Right cardiac atrium (tissue), 5 donors: ENCODE measurements around the gene CELF3. TPM values are rescaled to one million over a fixed set of nuclear protein-coding genes. Genes with fewer than 3 reads are reported as not detected.

Source experiments
- ATAC-seq, 2 donors: fragments of 200-7000 bp; cut with Tn5 transposase; one replicate each; pipeline versions ENCODE4 v1.8.0 to v1.9.1; 2020; ENCODE audit warnings: moderate library complexity in 2 of 2, mild to moderate bottlenecking in 1 of 2
- DNase-seq, 3 donors: peaks; one replicate each; pipeline ENCODE4 v3.0.0-alpha.2; 2020
- H3K27ac ChIP-seq: one replicate; pipeline ENCODE4 v1.5.1; 2013; ENCODE audit warnings: mild to moderate bottlenecking, low read length, control low read depth, moderate library complexity
- H3K27me3 ChIP-seq: one replicate; pipeline ENCODE4 v1.6.1; 2013; ENCODE audit not compliant: control insufficient read depth, insufficient read depth
- H3K4me1 ChIP-seq: one replicate; pipeline ENCODE4 v1.6.1; 2013; ENCODE audit warnings: low read length; ENCODE audit not compliant: control insufficient read depth, insufficient read depth
- H3K4me3 ChIP-seq: one replicate; pipeline ENCODE4 v1.5.1; 2013; ENCODE audit warnings: low read length, control low read depth
- H3K9me3 ChIP-seq: one replicate; pipeline ENCODE4 v1.6.1; 2013; ENCODE audit warnings: low read length; ENCODE audit not compliant: control insufficient read depth
- WGBS: extraction: QIAGEN DNeasy Blood & Tissue Kit; methylation state at CpG from one replicate; pipeline ENCODE4 v1.1.7; 2013; 5-methylcytosine and 5-hydroxymethylcytosine counted together
- intact Hi-C, 4 donors: fragments of 100-400 bp; cut with DNase I; formaldehyde crosslinking; loops; one replicate each; pipeline versions ENCODE4 v1.11.0 to v1.14.0; 2022 to 2023
- polyA plus RNA-seq: library from polyadenylated mRNA; stranded (reverse); fragments of 200-250 nt; gene quantifications from one replicate; pipeline ENCODE4 v1.2.3, GENCODE V29; 2013
- total RNA-seq, 4 donors: library from RNA; stranded (reverse); fragmentation: NEBNext Ultra II Directional; extraction: Animal tissue kit (Norgen Biotek cat#: 25700); gene quantifications; one replicate each; pipeline ENCODE4 v1.2.1, GENCODE V29; 2021
- donor health status: healthy with polysubstance abuse.
- donor health status: DM: no; HTN: yes; CAD: no.
- donor health status: DM: no; HTN: no; CAD: no.
- donor health status: DM: no; HTN: yes; CAD: no; lungs with severe emphysema.
- donor health status: DM: yes; HTN: yes; CAD: no.

CELF3 gene
- total and polyA plus RNA-seq, 5 donors: 0.18 to 0.19 TPM; not detected in 3

GRCh38 chr1:151710187-151710840 lies 6.3 kb downstream of the CELF3 start:
- Histone ChIP-seq H3K27me3 (no peaks in the 10 kb centered on the region), H3K4me1 (no peaks in the 10 kb centered on the region), H3K27ac (no peak overlapping the region), H3K4me3 (no peak overlapping the region), H3K9me3 (no peaks in the 10 kb centered on the region)
- no peak for ATAC-seq
- peak in 2 of 3 donors; percentile 49 to 64 for DNase-seq
- WGBS: 36% methylated on average over 15 of the region's 15 CpGs
- intact Hi-C loops: no loop called here

- Histone ChIP-seq H3K9me3 (no peaks in the 10 kb centered on the region), H3K4me3 (no peak overlapping the region), H3K27ac (no peak overlapping the region), H3K27me3 (no peaks in the 10 kb centered on the region), H3K4me1 (no peaks in the 10 kb centered on the region)
- intact Hi-C loops: no loop called here
- DNase-seq (no peak), ATAC-seq (no peak)
- WGBS: 72% methylated on average over 15 of the region's 15 CpGs
Measured at GRCh38 chr1:151708891-151709290, 7.7 kb downstream of the CELF3 start.

- Histone ChIP-seq H3K27ac (no peak overlapping the region), H3K27me3 (no peaks in the 10 kb centered on the region), H3K4me1 (no peaks in the 10 kb centered on the region), H3K4me3 (no peak overlapping the region), H3K9me3 (no peaks in the 10 kb centered on the region)
- intact Hi-C loops: no loop called here
- 87% methylated on average over 15 of the region's 15 CpGs for WGBS
- DNase-seq: no peak
- no peak for ATAC-seq
Measured at GRCh38 chr1:151707541-151708065, 9.0 kb downstream of the CELF3 start.

GRCh38 chr1:151706464-151707415 lies 9.9 kb downstream of the CELF3 start:
- WGBS: 78% methylated on average over 21 of the region's 21 CpGs
- ATAC-seq: no peak

GRCh38 chr1:151705753-151706463 lies 10.7 kb downstream of the CELF3 start:
- H3K4me3 ChIP-seq: no peak overlapping the region
- H3K9me3 ChIP-seq: no peaks in the 10 kb centered on the region
- intact Hi-C loops: no loop called here
- H3K4me1 ChIP-seq: no peaks in the 10 kb centered on the region
- WGBS: 70% methylated on average over 11 of the region's 11 CpGs
- no peak for ATAC-seq
- no peaks in the 10 kb centered on the region for H3K27me3 ChIP-seq
- H3K27ac ChIP-seq: no peak overlapping the region
- no peak for DNase-seq

More at GRCh38 chr1:151706464-151707415, 9.9 kb downstream of the CELF3 start:
- no peak overlapping the region for H3K27ac ChIP-seq
- intact Hi-C loops: no loop called here
- H3K4me3 ChIP-seq: no peak overlapping the region
- no peak for DNase-seq
- no peaks in the 10 kb centered on the region for H3K9me3 ChIP-seq
- no peaks in the 10 kb centered on the region for H3K4me1 ChIP-seq
- no peaks in the 10 kb centered on the region for H3K27me3 ChIP-seq

- intact Hi-C loops: no loop called here
- 82% methylated on average over 7 of the region's 7 CpGs for WGBS
- Histone ChIP-seq H3K4me1 (no peaks in the 10 kb centered on the region), H3K27me3 (no peaks in the 10 kb centered on the region), H3K9me3 (no peaks in the 10 kb centered on the region), H3K4me3 (no peak overlapping the region), H3K27ac (no peak overlapping the region)
- DNase-seq (no peak), ATAC-seq (no peak)
Measured at GRCh38 chr1:151705146-151705545, 11.5 kb downstream of the CELF3 start.

GRCh38 chr1:151704246-151704645 lies 12.4 kb downstream of the CELF3 start:
- DNase-seq (no peak), ATAC-seq (no peak)
- no peaks in the 10 kb centered on the region for H3K27me3 ChIP-seq
- intact Hi-C loops: no loop called here
- no peaks in the 10 kb centered on the region for H3K9me3 ChIP-seq
- H3K27ac ChIP-seq: no peak overlapping the region
- H3K4me1 ChIP-seq: no peaks in the 10 kb centered on the region
- 84% methylated on average over 4 of the region's 4 CpGs for WGBS
- H3K4me3 ChIP-seq: no peak overlapping the region

GRCh38 chr1:151703813-151704212 lies 12.8 kb downstream of the CELF3 start:
- intact Hi-C loops: no loop called here
- Histone ChIP-seq H3K9me3 (no peaks in the 10 kb centered on the region), H3K4me1 (no peaks in the 10 kb centered on the region), H3K4me3 (no peak overlapping the region), H3K27ac (no peak overlapping the region), H3K27me3 (no peaks in the 10 kb centered on the region)
- 66% methylated on average over 17 of the region's 17 CpGs for WGBS
- ATAC-seq (no peak), DNase-seq (no peak)

GRCh38 chr1:151702936-151703335 lies 13.7 kb downstream of the CELF3 start:
- H3K9me3 ChIP-seq: no peaks in the 10 kb centered on the region
- ATAC-seq (no peak), DNase-seq (no peak)
- WGBS: 33% methylated on average over 8 of the region's 8 CpGs
- no peaks in the 10 kb centered on the region for H3K4me1 ChIP-seq
- H3K27ac ChIP-seq: no peak overlapping the region
- H3K27me3 ChIP-seq: no peaks in the 10 kb centered on the region
- H3K4me3 ChIP-seq: no peak overlapping the region
- intact Hi-C loops: no loop called here

- no peak overlapping the region for H3K4me3 ChIP-seq
- DNase-seq (no peak), ATAC-seq (no peak)
- no peaks in the 10 kb centered on the region for H3K4me1 ChIP-seq
- no peaks in the 10 kb centered on the region for H3K9me3 ChIP-seq
- no peak overlapping the region for H3K27ac ChIP-seq
- WGBS: 97% methylated on average over 5 of the region's 5 CpGs
- intact Hi-C loops: no loop called here
- no peaks in the 10 kb centered on the region for H3K27me3 ChIP-seq
Measured at GRCh38 chr1:151701515-151701914, 15.1 kb downstream of the CELF3 start.
